ENCODE measurements around the gene CIAO2B.

DNA sequence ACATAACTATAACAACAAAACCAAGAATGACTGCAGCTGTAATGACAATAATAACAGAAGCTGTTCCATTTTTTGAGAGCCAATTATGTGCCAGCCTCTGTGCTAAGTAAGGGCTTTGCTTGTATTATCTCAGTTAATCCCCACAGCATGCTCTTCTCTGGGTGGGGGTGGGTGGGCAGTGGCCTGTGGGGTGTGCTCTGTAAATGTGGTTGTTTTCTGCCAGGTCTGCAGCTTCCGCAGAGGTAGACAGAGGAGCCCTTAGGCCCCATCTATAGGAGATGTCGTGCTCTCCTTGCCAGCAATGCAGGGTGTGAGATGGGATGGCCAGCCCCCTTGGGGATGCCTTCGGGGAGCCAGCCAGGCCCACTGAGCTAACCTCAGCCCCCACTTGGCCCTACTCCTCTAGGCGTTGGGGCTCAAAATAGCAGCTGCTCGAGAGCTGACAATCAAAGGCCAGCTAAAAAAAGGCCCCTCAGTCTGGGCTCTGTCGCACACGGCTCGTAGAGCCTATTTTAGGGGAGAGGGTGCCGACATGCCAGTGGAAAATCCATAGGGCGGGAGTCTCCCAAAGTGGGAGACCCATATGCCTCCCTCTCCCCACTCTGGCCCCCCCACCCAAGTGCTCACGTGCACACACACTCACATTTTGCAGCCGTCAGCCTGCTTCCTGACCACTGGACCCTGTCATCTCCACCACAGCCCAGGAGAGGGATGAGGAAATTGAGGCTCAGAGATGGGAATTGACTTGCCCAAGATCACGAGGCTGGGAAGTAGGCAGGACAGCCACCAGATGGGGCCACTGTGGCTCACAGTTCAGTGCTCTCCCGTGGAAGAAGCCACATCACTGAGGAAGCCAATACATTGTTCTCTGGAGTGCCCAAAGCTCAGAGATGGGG is 31.3 kb downstream of the CIAO2B start:
- TF ChIP-seq POLR2A (IDR thresholded peaks at IDR 0.05): peak in 1 of 2 donors; percentile 54
- TF ChIP-seq, protein P1, sequence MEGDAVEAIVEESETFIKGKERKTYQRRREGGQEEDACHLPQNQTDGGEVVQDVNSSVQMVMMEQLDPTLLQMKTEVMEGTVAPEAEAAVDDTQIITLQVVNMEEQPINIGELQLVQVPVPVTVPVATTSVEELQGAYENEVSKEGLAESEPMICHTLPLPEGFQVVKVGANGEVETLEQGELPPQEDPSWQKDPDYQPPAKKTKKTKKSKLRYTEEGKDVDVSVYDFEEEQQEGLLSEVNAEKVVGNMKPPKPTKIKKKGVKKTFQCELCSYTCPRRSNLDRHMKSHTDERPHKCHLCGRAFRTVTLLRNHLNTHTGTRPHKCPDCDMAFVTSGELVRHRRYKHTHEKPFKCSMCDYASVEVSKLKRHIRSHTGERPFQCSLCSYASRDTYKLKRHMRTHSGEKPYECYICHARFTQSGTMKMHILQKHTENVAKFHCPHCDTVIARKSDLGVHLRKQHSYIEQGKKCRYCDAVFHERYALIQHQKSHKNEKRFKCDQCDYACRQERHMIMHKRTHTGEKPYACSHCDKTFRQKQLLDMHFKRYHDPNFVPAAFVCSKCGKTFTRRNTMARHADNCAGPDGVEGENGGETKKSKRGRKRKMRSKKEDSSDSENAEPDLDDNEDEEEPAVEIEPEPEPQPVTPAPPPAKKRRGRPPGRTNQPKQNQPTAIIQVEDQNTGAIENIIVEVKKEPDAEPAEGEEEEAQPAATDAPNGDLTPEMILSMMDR (IDR thresholded peaks at IDR 0.05): peak in 4 of 12 donors; percentile 4 to 34 (median 20)
